ENCODE measurements around the gene COQ7. TPM values are rescaled to one million over a fixed set of nuclear protein-coding genes. Genes with fewer than 3 reads are reported as not detected.

Gene COQ7
- polyA plus RNA-seq, 1 experiment = 14.2 TPM

GRCh38 chr16:19088341-19088916, 21.0 kb downstream of the COQ7 start:
- Histone ChIP-seq H3K27ac (ENCODE audit: low read depth, low read length) (no peak overlapping the region), H3K27me3 (ENCODE audit: control insufficient read depth, insufficient read depth, low read length) (no peaks in the 10 kb centered on the region), H3K9me3 (ENCODE audit: control insufficient read depth, insufficient read depth, low read length) (no peaks in the 10 kb centered on the region), H3K4me3 (ENCODE audit: low read depth, low read length) (no peak overlapping the region)
- no peak for TF ChIP-seq CTCF (IDR thresholded peaks at IDR 0.05; ENCODE audit: low read depth, low read length)
- no peak for DNase-seq (ENCODE audit: low read depth, low spot score)
- ChIA-PET CTCF (interaction anchor here (0.6 to 1.0 kb wide), 5 partner anchors 12 to 414 kb away, joined by 3 to 6 read pairs (median 3); no protein-coding TSS in a partner anchor), POLR2A (no interaction called here)

- Histone ChIP-seq H3K27ac (ENCODE audit: low read depth, low read length) (no peak overlapping the region), H3K4me3 (ENCODE audit: low read depth, low read length) (no peak overlapping the region), H3K27me3 (ENCODE audit: control insufficient read depth, insufficient read depth, low read length) (no peaks in the 10 kb centered on the region), H3K9me3 (ENCODE audit: control insufficient read depth, insufficient read depth, low read length) (no peaks in the 10 kb centered on the region)
- no peak for TF ChIP-seq CTCF (IDR thresholded peaks at IDR 0.05; ENCODE audit: low read depth, low read length)
- ChIA-PET POLR2A (no interaction called here), CTCF (no interaction called here)
- DNase-seq (ENCODE audit: low read depth, low spot score) = no peak
These were observed 22.1 kb downstream of the COQ7 start for GRCh38 chr16:19089410-19089955.

- POLR2A ChIA-PET = no interaction called here
- H3K9me3 ChIP-seq (ENCODE audit: control insufficient read depth, insufficient read depth, low read length) = no peaks in the 10 kb centered on the region
- CTCF ChIA-PET = no interaction called here
These were observed 23.5 kb downstream of the COQ7 start for GRCh38 chr16:19090916-19091315.

GRCh38 chr16:19092653-19093410, 25.4 kb downstream of the COQ7 start:
- ChIA-PET CTCF (interaction anchor here (0.6 kb wide), 1 partner anchor 29 kb away, joined by 3 read pairs; no protein-coding TSS in a partner anchor), POLR2A (no interaction called here)
- Histone ChIP-seq H3K27me3 (ENCODE audit: control insufficient read depth, insufficient read depth, low read length) (no peaks in the 10 kb centered on the region), H3K4me3 (ENCODE audit: low read depth, low read length) (no peak overlapping the region), H3K27ac (ENCODE audit: low read depth, low read length) (no peak overlapping the region), H3K9me3 (ENCODE audit: control insufficient read depth, insufficient read depth, low read length) (no peaks in the 10 kb centered on the region)
- no peak for DNase-seq (ENCODE audit: low read depth, low spot score)
- TF ChIP-seq CTCF (IDR thresholded peaks at IDR 0.05; ENCODE audit: low read depth, low read length) = no peak

More at GRCh38 chr16:19090916-19091315, 23.5 kb downstream of the COQ7 start:
- Histone ChIP-seq H3K27ac (ENCODE audit: low read depth, low read length) (no peak overlapping the region), H3K4me3 (ENCODE audit: low read depth, low read length) (no peak overlapping the region), H3K27me3 (ENCODE audit: control insufficient read depth, insufficient read depth, low read length) (no peaks in the 10 kb centered on the region)
- TF ChIP-seq CTCF (IDR thresholded peaks at IDR 0.05; ENCODE audit: low read depth, low read length) = no peak
- DNase-seq (ENCODE audit: low read depth, low spot score) = no peak
